H9 (cell line): ENCODE data around the gene IMMP2L. TPM values are rescaled to one million over a fixed set of nuclear protein-coding genes. Genes with fewer than 3 reads are reported as not detected.

ENCODE experiments used
- DNase-seq: peaks from one replicate; pipeline ENCODE4 v3.0.0-alpha.2; 2017
- H2AFZ ChIP-seq: one replicate; pipeline ENCODE4 v1.6.1; 2013; ENCODE audit warnings: mild to moderate bottlenecking, low read length, control low read depth, moderate library complexity
- H2AK5ac ChIP-seq: 2 replicates; pipeline ENCODE4 v1.6.1; 2013; ENCODE audit warnings: low read length, control low read depth, mixed read lengths; ENCODE audit not compliant: insufficient read length
- H2BK120ac ChIP-seq: one replicate; pipeline ENCODE4 v1.6.1; 2013; ENCODE audit warnings: low read depth, mild to moderate bottlenecking, low read length, control low read depth, inconsistent platforms; ENCODE audit not compliant: poor library complexity, severe bottlenecking
- H2BK12ac ChIP-seq: 2 replicates; pipeline ENCODE4 v1.6.1; 2013; ENCODE audit warnings: low read length, control low read depth, mixed read lengths, low read depth; ENCODE audit not compliant: insufficient read length
- H2BK15ac ChIP-seq: 2 replicates; pipeline ENCODE4 v1.6.1; 2013; ENCODE audit warnings: low read depth, low read length, control low read depth
- H2BK20ac ChIP-seq: one replicate; pipeline ENCODE4 v1.6.1; 2013; ENCODE audit warnings: low read depth, mild to moderate bottlenecking, low read length, control low read depth, inconsistent platforms; ENCODE audit not compliant: poor library complexity, severe bottlenecking
- H2BK5ac ChIP-seq: 2 replicates; pipeline ENCODE4 v1.6.1; 2013; ENCODE audit warnings: low read length, control low read depth, mixed read lengths; ENCODE audit not compliant: insufficient read length
- H3K14ac ChIP-seq: 2 replicates; pipeline ENCODE4 v1.6.1; 2013; ENCODE audit warnings: low read length, control low read depth; ENCODE audit not compliant: insufficient read depth
- H3K18ac ChIP-seq: 2 replicates; pipeline ENCODE4 v1.6.1; 2013; ENCODE audit warnings: low read depth, mild to moderate bottlenecking, mixed read lengths, low read length, control low read depth; ENCODE audit not compliant: insufficient read length
- H3K23ac ChIP-seq: 2 replicates; pipeline ENCODE4 v1.6.1; 2013; ENCODE audit warnings: low read length, control low read depth, mixed read lengths, low read depth; ENCODE audit not compliant: insufficient read length
- H3K23me2 ChIP-seq: 2 replicates; pipeline ENCODE4 v1.6.1; 2013; ENCODE audit warnings: low read depth, mild to moderate bottlenecking, mixed read lengths, low read length, control low read depth; ENCODE audit not compliant: insufficient read length, poor library complexity, severe bottlenecking
- H3K27ac ChIP-seq: 2 replicates; pipeline ENCODE4 v1.5.1; 2013; ENCODE audit warnings: low read length, control low read depth, mixed read lengths, low read depth; ENCODE audit not compliant: insufficient read length
- H3K27me3 ChIP-seq: 2 replicates; pipeline ENCODE4 v1.6.1; 2013; ENCODE audit warnings: low read length, control low read depth, inconsistent platforms; ENCODE audit not compliant: insufficient read depth
- H3K4ac ChIP-seq: 2 replicates; pipeline ENCODE4 v1.6.1; 2013; ENCODE audit warnings: low read depth, mild to moderate bottlenecking, control low read depth, inconsistent platforms, low read length, moderate library complexity
- H3K4me1 ChIP-seq: 2 replicates; pipeline ENCODE4 v1.6.1; 2013; ENCODE audit warnings: low read length, control low read depth, inconsistent platforms; ENCODE audit not compliant: insufficient read depth
- H3K4me2 ChIP-seq: 2 replicates; pipeline ENCODE4 v1.6.1; 2013; ENCODE audit warnings: low read length, control low read depth, mixed read lengths; ENCODE audit not compliant: insufficient read length, insufficient read depth
- H3K56ac ChIP-seq: 2 replicates; pipeline ENCODE4 v1.6.1; 2013; ENCODE audit warnings: low read depth, mild to moderate bottlenecking, mixed read lengths, low read length, control low read depth; ENCODE audit not compliant: insufficient read length
- H3K79me1 ChIP-seq: 2 replicates; pipeline ENCODE4 v1.6.1; 2013; ENCODE audit warnings: low read depth, mild to moderate bottlenecking, moderate library complexity, low read length, control low read depth, inconsistent platforms; ENCODE audit not compliant: insufficient read depth, poor library complexity, severe bottlenecking
- H3K79me2 ChIP-seq: 2 replicates; pipeline ENCODE4 v1.6.1; 2013; ENCODE audit warnings: low read length, control low read depth, inconsistent platforms; ENCODE audit not compliant: insufficient read depth
- H3K9ac ChIP-seq: 2 replicates; pipeline ENCODE4 v1.6.1; 2013; ENCODE audit warnings: low read length, control low read depth, mixed read lengths; ENCODE audit not compliant: insufficient read length; ENCODE audit errors: extremely low read depth
- H3K9me3 ChIP-seq: one replicate; pipeline ENCODE4 v1.6.1; 2013; ENCODE audit warnings: low read depth, low read length, inconsistent platforms; ENCODE audit not compliant: control insufficient read depth
- H3T11ph ChIP-seq: one replicate; pipeline ENCODE4 v1.6.1; 2013; ENCODE audit warnings: mild to moderate bottlenecking, low read length, control low read depth, inconsistent platforms
- H4K20me1 ChIP-seq: one replicate; pipeline ENCODE4 v1.6.1; 2013; ENCODE audit not compliant: control insufficient read depth, insufficient read length, insufficient read depth
- H4K5ac ChIP-seq: 2 replicates; pipeline ENCODE4 v1.6.1; 2013; ENCODE audit warnings: low read depth, mild to moderate bottlenecking, mixed read lengths, low read length, control low read depth; ENCODE audit not compliant: insufficient read length
- H4K8ac ChIP-seq: replicated peaks from 2 replicates; pipeline ENCODE4 v1.6.1; 2013; ENCODE audit warnings: low read length, control low read depth, mixed read lengths, low read depth; ENCODE audit not compliant: insufficient read length
- H4K91ac ChIP-seq: 2 replicates; pipeline ENCODE4 v1.6.1; 2013; ENCODE audit warnings: low read depth, mild to moderate bottlenecking, moderate library complexity, mixed read lengths, low read length, control low read depth; ENCODE audit not compliant: insufficient read length
- H3K27ac Mint-ChIP-seq, 3 experiments: 2 replicates in 2 of 3; 3 replicates in 1 of 3; pipeline ENCODE4 v1.8.0; 2020 to 2021; ENCODE audit warnings: mixed read lengths in 3 of 3, mild to moderate bottlenecking in 1 of 3, moderate library complexity in 1 of 3
- H3K27me3 Mint-ChIP-seq: 2 replicates; pipeline ENCODE4 v1.8.0; 2021; ENCODE audit warnings: low read depth, mild to moderate bottlenecking, moderate library complexity, mixed read lengths
- H3K36me3 Mint-ChIP-seq, 3 experiments: 2 replicates in 2 of 3; 3 replicates in 1 of 3; pipeline ENCODE4 v1.8.0; 2020 to 2021; ENCODE audit warnings: low read depth in 3 of 3, mixed read lengths in 3 of 3; ENCODE audit not compliant: insufficient read depth in 1 of 3
- H3K4me1 Mint-ChIP-seq, 2 experiments: 2 replicates each; pipeline ENCODE4 v1.8.0; 2020; ENCODE audit warnings: mixed read lengths in 2 of 2
- H3K4me3 Mint-ChIP-seq, 2 experiments: 2 replicates in 1 of 2; 3 replicates in 1 of 2; pipeline ENCODE4 v1.8.0; 2020 to 2021; ENCODE audit warnings: mild to moderate bottlenecking in 2 of 2, mixed read lengths in 2 of 2, moderate library complexity in 1 of 2
- H3K9me3 Mint-ChIP-seq, 2 experiments: 2 replicates in 1 of 2; 3 replicates in 1 of 2; pipeline ENCODE4 v1.8.0; 2020; ENCODE audit warnings: mild to moderate bottlenecking in 2 of 2, mixed read lengths in 2 of 2, moderate library complexity in 1 of 2
- CTCF ChIP-seq: fragments of 200-600 bp; sonication (generic); conservative IDR thresholded peaks from 3 replicates; pipeline ENCODE4 v1.8.0; 2021; ENCODE audit warnings: antibody characterized with exemption, mild to moderate bottlenecking
- WGBS: extraction: QIAGEN DNeasy Blood & Tissue Kit; methylation state at CpG from one replicate; pipeline ENCODE4 v1.1.7; 2013; ENCODE audit warnings: missing lambda C conversion rate, low lambda C conversion rate, mixed read lengths; ENCODE audit not compliant: insufficient read length; ENCODE audit errors: extremely low coverage; 5-methylcytosine and 5-hydroxymethylcytosine counted together
- total RNA-seq: library from RNA; stranded (reverse); gene quantifications from 2 replicates; pipeline ENCODE4 v1.2.1, GENCODE V29; 2021

Gene IMMP2L
- total RNA-seq, 1 experiment from 2014 or later, result 14.7 TPM

GRCh38 chr7:110944966-110945644 lies 617.2 kb downstream of the IMMP2L start:
- H2AK5ac ChIP-seq, result no peak overlapping the region
- no peak overlapping the region for H2BK20ac ChIP-seq
- H3K4me2 ChIP-seq, result no peak overlapping the region
- H4K8ac ChIP-seq, result no peak overlapping the region
- no peak overlapping the region for H4K5ac ChIP-seq
- H2BK15ac ChIP-seq, result no peak overlapping the region
- H3K9me3 Mint-ChIP-seq, result no peaks in the 10 kb centered on the region
- no peaks in the 10 kb centered on the region for H3K27me3 ChIP-seq
- H3T11ph ChIP-seq, result no peak overlapping the region
- H2AFZ ChIP-seq, result no peak overlapping the region
- peak overlapping the region; percentile 34 for H3K18ac ChIP-seq
- no peaks in the 10 kb centered on the region for H3K9me3 ChIP-seq
- no peak overlapping the region; a peak in 1 of 5 replicates for H3K4me3 Mint-ChIP-seq
- no peaks in the 10 kb centered on the region for H3K27me3 Mint-ChIP-seq
- H3K27ac ChIP-seq, result peak overlapping the region; percentile 47
- no CpG with 5 or more reads among the region's 9 CpGs for WGBS
- no peak overlapping the region for H4K91ac ChIP-seq
- no peaks in the 10 kb centered on the region for H3K23me2 ChIP-seq
- no peak overlapping the region for H3K23ac ChIP-seq
- H3K56ac ChIP-seq, result no peak overlapping the region
- no peaks in the 10 kb centered on the region for H4K20me1 ChIP-seq
- H3K4me1 ChIP-seq, result peaks cover 9% of the 10 kb centered on the region; the same call in 1 of the 2 replicates
- no peak overlapping the region for H2BK5ac ChIP-seq
- peak overlapping the region; percentile 73 to 92 (median 91); a peak in 6 of 7 replicates for H3K27ac Mint-ChIP-seq
- H2BK12ac ChIP-seq, result no peak overlapping the region
- peaks cover 33 to 34% of the 10 kb centered on the region in 2 experiments for H3K4me1 Mint-ChIP-seq
- no peak overlapping the region for H2BK120ac ChIP-seq
- no peaks in the 10 kb centered on the region for H3K79me1 ChIP-seq
- no peak overlapping the region for H3K14ac ChIP-seq
- no peaks in the 10 kb centered on the region for H3K36me3 Mint-ChIP-seq
- H3K4ac ChIP-seq, result no peak overlapping the region
- TF ChIP-seq CTCF, result no peak
- no peak for DNase-seq
- no peaks in the 10 kb centered on the region for H3K79me2 ChIP-seq
- no peak overlapping the region for H3K9ac ChIP-seq
